ENCODE data around the gene CRP.
A peak's percentile ranks its signal among the peaks of the same experiment; 100 is the strongest.

The CRP gene

GRCh38 chr1:159714529-159714928, at the start of gene CRP:
Gene CRP (minus strand): TSS chr1:159714589. CDS start chr1:159714485, 104 bp downstream.
- TF ChIP-seq CTCF (IDR thresholded peaks at IDR 0.05), result no peak
- no peaks in the 10 kb centered on the region for H3K9me3 ChIP-seq

GRCh38 chr1:159763686-159764085, 49.3 kb upstream of the CRP start:
- TF ChIP-seq CTCF (IDR thresholded peaks at IDR 0.05), result no peak
- Histone ChIP-seq H3K4me3 (ENCODE audit: low read depth in 1 of 2, low read length in 1 of 2) (no peak overlapping the region), H3K4me1 (ENCODE audit: control insufficient read depth in 1 of 2, insufficient read depth in 1 of 2, low read depth in 1 of 2, low read length in 1 of 2) (no peaks in the 10 kb centered on the region), H3K27me3 (no peaks in the 10 kb centered on the region), H3K9me3 (no peaks in the 10 kb centered on the region), H3K36me3 (no peaks in the 10 kb centered on the region), H3K27ac (no peak overlapping the region)

More at GRCh38 chr1:159714529-159714928, at the start of gene CRP:
- Histone ChIP-seq H3K27ac (no peak within 1 kb of the TSS), H3K4me1 (ENCODE audit: control insufficient read depth in 1 of 2, insufficient read depth in 1 of 2, low read depth in 1 of 2, low read length in 1 of 2) (no peaks in the 10 kb centered on the region), H3K36me3 (no peaks in the 10 kb centered on the region), H3K4me3 (ENCODE audit: low read depth in 1 of 2, low read length in 1 of 2) (no peak within 1 kb of the TSS), H3K27me3 (no peaks in the 10 kb centered on the region)

GRCh38 chr1:159756397-159756796, 42.0 kb upstream of the CRP start:
- no peak for TF ChIP-seq CTCF (IDR thresholded peaks at IDR 0.05)
- H3K36me3 ChIP-seq, result no peaks in the 10 kb centered on the region
- peak overlapping the region; percentile 56 for H3K27ac ChIP-seq
- no peaks in the 10 kb centered on the region for H3K9me3 ChIP-seq
- H3K4me3 ChIP-seq (ENCODE audit: low read depth in 1 of 2, low read length in 1 of 2), result no peak overlapping the region
- H3K4me1 ChIP-seq (ENCODE audit: control insufficient read depth in 1 of 2, insufficient read depth in 1 of 2, low read depth in 1 of 2, low read length in 1 of 2), result peaks cover 29 to 35% of the 10 kb centered on the region in 2 experiments
- H3K27me3 ChIP-seq, result no peaks in the 10 kb centered on the region

- peaks cover 29 to 35% of the 10 kb centered on the region in 2 experiments for H3K4me1 ChIP-seq (ENCODE audit: control insufficient read depth in 1 of 2, insufficient read depth in 1 of 2, low read depth in 1 of 2, low read length in 1 of 2)
- no peak for TF ChIP-seq CTCF (IDR thresholded peaks at IDR 0.05)
- no peaks in the 10 kb centered on the region for H3K27me3 ChIP-seq
- peak overlapping the region; percentile 56 for H3K27ac ChIP-seq
- H3K36me3 ChIP-seq, result no peaks in the 10 kb centered on the region
- no peak overlapping the region for H3K4me3 ChIP-seq (ENCODE audit: low read depth in 1 of 2, low read length in 1 of 2)
- no peaks in the 10 kb centered on the region for H3K9me3 ChIP-seq
These were observed 41.1 kb upstream of the CRP start for GRCh38 chr1:159755451-159756007.

GRCh38 chr1:159753386-159753785, 39.0 kb upstream of the CRP start:
- Histone ChIP-seq H3K4me3 (ENCODE audit: low read depth in 1 of 2, low read length in 1 of 2) (no peak overlapping the region), H3K9me3 (no peaks in the 10 kb centered on the region), H3K36me3 (no peaks in the 10 kb centered on the region), H3K4me1 (ENCODE audit: control insufficient read depth in 1 of 2, insufficient read depth in 1 of 2, low read depth in 1 of 2, low read length in 1 of 2) (peaks cover 29 to 35% of the 10 kb centered on the region in 2 experiments), H3K27ac (no peak overlapping the region), H3K27me3 (no peaks in the 10 kb centered on the region)
- no peak for TF ChIP-seq CTCF (IDR thresholded peaks at IDR 0.05)

Data from neutrophil (primary cell).